Peyer's patch (tissue), 4 donors: Measurements from ENCODE around the gene FOXF2. TPM values are rescaled to one million over a fixed set of nuclear protein-coding genes. Genes with fewer than 3 reads are reported as not detected.

Experiments used
- DNase-seq, 3 donors: peaks; one replicate each; pipeline ENCODE4 v3.0.0-alpha.2; 2017 to 2019
- H3K27ac ChIP-seq, 4 donors: fragments of 200-600 bp; sonication (generic); one replicate each; pipeline ENCODE4 v1.5.1; 2016 to 2019
- H3K27me3 ChIP-seq, 2 donors: fragments of 200-600 bp; sonication (generic); one replicate each; pipeline ENCODE4 v1.5.1; 2019
- H3K36me3 ChIP-seq, 3 donors: fragments of 200-600 bp; sonication (generic); one replicate each; pipeline ENCODE4 v1.5.1; 2016 to 2019
- H3K4me1 ChIP-seq, 4 donors: fragments of 200-600 bp; sonication (generic); one replicate each; pipeline ENCODE4 v1.5.1; 2016 to 2019
- H3K4me3 ChIP-seq, 4 donors: fragments of 200-600 bp; sonication (generic); 1 replicate in 3 of 4; 2 replicates in 1 of 4; pipeline ENCODE4 v1.5.1; 2016 to 2019; ENCODE audit warnings: mild to moderate bottlenecking in 1 of 4
- H3K9me3 ChIP-seq, 4 donors: fragments of 200-600 bp; sonication (generic); one replicate each; pipeline ENCODE4 v1.5.1; 2016 to 2019; ENCODE audit warnings: mild to moderate bottlenecking in 1 of 4
- CTCF ChIP-seq, 6 experiments: fragments of 450-650 bp in 4 of 6; fragments of 200-600 bp in 2 of 6; sonication (generic) in 1 of 6; IDR thresholded peaks; one replicate each; pipeline ENCODE4 v1.5.1; 2017 to 2019; ENCODE audit warnings: antibody characterized with exemption in 6 of 6, mild to moderate bottlenecking in 3 of 6, moderate library complexity in 1 of 6
- POLR2A ChIP-seq, 2 donors: fragments of 450-650 bp; IDR thresholded peaks; one replicate each; pipeline ENCODE4 v1.5.1; 2017; ENCODE audit warnings: antibody characterized with exemption in 2 of 2, mild to moderate bottlenecking in 2 of 2, moderate library complexity in 2 of 2
- total RNA-seq, 4 donors: library from RNA; depleted of rRNA; stranded (reverse); fragments of >200 nt; gene quantifications; one replicate each; pipeline ENCODE4 v1.1.0, GENCODE V29; 2016

Gene FOXF2
- total RNA-seq, 4 donors from 2014 or later: 4.0 to 14.0 (median 8.0) TPM

DNA sequence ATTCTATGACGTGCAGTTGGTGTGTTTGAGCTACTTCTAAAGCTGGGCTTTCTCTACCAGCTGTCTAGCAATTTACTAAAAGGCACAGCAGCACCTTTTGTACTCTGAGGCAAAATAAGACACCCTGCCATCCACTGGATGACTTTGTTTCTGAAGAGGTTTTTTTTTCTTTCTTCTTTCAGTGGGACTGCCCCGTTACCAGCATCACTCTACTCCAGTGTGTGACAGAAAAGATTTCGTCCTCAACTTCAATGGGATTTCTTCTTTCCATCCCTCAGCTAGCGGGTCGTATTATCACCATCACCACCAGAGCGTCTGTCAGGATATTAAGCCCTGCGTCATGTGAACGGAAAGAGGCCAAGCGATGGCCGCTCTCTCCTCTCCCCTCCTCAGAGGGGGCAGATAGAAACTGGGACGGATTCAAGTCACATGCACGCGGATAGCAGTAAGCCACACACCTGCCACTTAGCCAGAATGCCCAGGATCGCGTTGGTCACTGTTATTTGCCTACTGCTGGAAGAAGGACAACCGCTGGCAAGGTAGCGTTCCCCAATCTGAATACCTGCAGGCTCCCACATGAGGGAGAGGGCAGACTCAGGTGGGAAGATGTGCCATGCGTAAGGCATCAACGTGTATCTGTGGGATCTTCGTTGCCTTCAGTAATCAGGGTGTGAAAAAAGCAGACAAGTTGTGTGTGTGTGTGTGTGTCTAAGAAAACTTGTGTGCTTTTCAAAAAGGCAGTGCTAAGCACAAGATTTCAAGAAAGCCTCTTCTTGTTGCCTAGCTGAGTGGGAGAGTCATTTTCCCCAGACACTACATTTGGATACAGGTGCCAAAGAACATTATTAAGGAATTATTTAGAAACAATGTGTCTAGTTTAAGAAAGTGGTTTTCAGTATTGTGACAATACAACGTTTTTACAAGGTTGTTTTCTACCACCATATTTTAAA lies 5.4 kb downstream of the FOXF2 start:
- peak overlapping the region; percentile 22 to 90 (median 65) for H3K27ac ChIP-seq
- H3K4me3 ChIP-seq: peak overlapping the region in 2 of 4 donors; percentile 54 to 61

GRCh38 chr6:1395506-1395905 lies 6.1 kb downstream of the FOXF2 start:
- Histone ChIP-seq H3K36me3 (no peaks in the 10 kb centered on the region), H3K27me3 (peaks cover 0 to 21% of the 10 kb centered on the region in 2 donors), H3K4me3 (peak overlapping the region in 1 of 4 donors; percentile 61), H3K4me1 (peaks cover 0 to 7% (median 3%) of the 10 kb centered on the region in 4 donors), H3K27ac (peak overlapping the region in 3 of 4 donors; percentile 27 to 90 (median 72)), H3K9me3 (no peaks in the 10 kb centered on the region)
- DNase-seq: no peak
- TF ChIP-seq POLR2A (IDR thresholded peaks at IDR 0.05) (no peak), CTCF (IDR thresholded peaks at IDR 0.05) (no peak)

More for the DNA sequence above, 5.4 kb downstream of the FOXF2 start:
- no peak for TF ChIP-seq POLR2A (IDR thresholded peaks at IDR 0.05)
- TF ChIP-seq CTCF (IDR thresholded peaks at IDR 0.05): no peak
- no peaks in the 10 kb centered on the region for H3K9me3 ChIP-seq
- H3K36me3 ChIP-seq: no peaks in the 10 kb centered on the region
- H3K27me3 ChIP-seq: peaks cover 0 to 26% of the 10 kb centered on the region in 2 donors
- peaks cover 0 to 13% (median 4%) of the 10 kb centered on the region in 4 donors for H3K4me1 ChIP-seq
- DNase-seq: no peak

DNA sequence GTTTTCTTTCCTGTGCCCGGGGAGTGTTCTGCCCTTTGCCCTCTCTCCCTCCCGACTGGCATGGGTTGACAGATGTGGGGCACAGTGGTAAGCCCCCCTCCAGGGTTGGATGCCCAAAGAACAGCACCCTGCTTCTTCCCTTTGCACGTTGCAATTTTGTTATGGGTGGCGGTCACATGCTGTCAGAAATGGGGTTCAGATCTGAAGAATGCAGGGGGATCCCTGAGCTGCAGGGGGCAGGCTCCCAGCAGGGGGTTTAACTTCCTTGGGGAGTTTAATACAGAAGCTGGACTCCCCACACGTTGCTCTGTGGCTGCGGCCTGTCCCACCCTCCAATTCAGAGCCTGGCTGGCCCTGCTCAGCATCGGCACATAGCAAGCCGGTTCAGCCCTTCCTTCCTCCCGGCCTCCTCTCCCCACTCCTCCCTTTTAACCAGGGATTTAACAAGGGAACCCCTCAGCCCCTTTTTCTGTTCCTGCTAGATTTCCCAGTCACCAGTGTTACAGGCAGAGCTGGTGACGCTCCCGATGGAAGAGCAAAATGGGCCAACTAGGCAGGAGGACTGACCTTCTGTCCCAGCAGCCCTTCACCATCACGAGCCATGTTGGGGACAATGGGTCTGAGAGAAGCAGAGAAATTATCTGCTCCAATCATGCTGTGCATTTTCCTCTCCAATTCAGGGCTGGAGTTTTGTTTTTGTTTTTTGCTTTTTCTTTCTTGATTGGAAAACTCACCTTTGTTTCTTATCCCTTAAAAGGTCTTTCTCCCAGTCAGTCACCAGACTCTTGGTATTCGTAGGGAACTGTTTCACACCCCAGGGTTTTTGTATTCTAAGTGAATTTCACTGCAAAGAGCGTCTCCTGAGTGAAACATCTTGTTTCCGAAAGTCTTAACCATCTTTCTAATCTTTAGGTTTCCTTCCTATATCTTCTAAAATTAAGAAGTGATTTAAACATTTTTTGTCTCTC lies 6.8 kb downstream of the FOXF2 start:
- Histone ChIP-seq H3K4me1 (no peaks in the 10 kb centered on the region), H3K9me3 (no peaks in the 10 kb centered on the region), H3K27ac (peak overlapping the region; percentile 27 to 90 (median 57)), H3K27me3 (peaks cover 0 to 18% of the 10 kb centered on the region in 2 donors), H3K36me3 (no peaks in the 10 kb centered on the region), H3K4me3 (peak overlapping the region in 1 of 4 donors; percentile 61)
- TF ChIP-seq CTCF (IDR thresholded peaks at IDR 0.05) (no peak), POLR2A (IDR thresholded peaks at IDR 0.05) (no peak)
- DNase-seq: no peak

DNA sequence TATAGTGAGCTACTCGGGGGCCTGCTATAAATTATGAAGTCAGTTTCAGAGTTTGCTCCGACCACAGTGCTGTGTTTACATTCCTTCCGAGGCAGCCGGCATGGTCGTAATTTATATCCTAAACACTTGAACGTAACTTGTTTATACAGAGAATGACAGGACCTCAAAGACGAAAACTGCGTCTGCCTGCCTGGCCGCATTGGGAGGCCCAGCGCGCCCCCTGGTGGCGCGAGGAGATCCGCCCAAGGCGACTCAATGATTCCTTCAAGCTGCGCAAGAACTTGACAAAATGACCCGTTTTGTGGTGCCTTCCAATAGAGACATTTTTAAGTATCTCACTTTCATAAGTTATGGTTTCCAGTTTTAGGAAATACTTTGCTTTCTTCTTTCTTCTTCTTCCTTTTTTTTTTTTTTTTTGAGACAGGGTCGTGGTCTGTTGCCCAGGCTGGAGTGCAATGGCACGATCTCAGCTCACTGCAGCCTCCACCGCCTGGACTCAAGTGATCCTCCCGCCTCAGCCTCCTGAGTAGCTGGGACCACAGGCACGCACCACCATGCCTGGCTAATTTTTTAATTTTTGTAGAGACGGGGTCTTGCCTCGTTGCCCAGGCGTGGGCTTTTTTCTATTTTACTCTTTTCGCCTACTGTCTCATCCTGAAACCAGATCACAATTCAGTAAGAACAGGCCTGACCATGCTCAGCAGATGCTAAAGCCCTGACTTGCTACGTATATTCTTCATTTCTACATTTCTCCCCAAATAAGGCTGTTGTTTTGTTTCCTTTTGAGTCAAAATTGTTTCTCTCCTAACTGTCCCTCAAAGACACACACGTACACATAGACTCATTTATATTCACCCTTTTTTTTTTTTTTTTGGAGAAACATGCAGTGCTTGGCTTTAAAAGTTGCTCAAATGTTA lies 7.8 kb downstream of the FOXF2 start:
- Histone ChIP-seq H3K4me1 (no peaks in the 10 kb centered on the region), H3K9me3 (no peaks in the 10 kb centered on the region), H3K27ac (peak overlapping the region in 1 of 4 donors; percentile 90), H3K4me3 (no peak overlapping the region), H3K27me3 (peaks cover 0 to 18% of the 10 kb centered on the region in 2 donors), H3K36me3 (no peaks in the 10 kb centered on the region)
- TF ChIP-seq CTCF (IDR thresholded peaks at IDR 0.05) (peak; percentile 69 to 92 (median 78)), POLR2A (IDR thresholded peaks at IDR 0.05) (no peak)
- DNase-seq: peak in 2 of 3 donors; percentile 58 to 87
